Embryonic facial prominence (tissue), 1 donor: Measurements from ENCODE around the gene MYBPC3.

Experiments
- DNase-seq: peaks from one replicate; pipeline ENCODE4 v3.0.0-alpha.2; 2016; ENCODE audit errors: extremely low spot score

MYBPC3 gene

GRCh38 chr11:47384498-47384897 is 32.0 kb upstream of the MYBPC3 start:
- no peak for DNase-seq

GRCh38 chr11:47383071-47383470 is 30.6 kb upstream of the MYBPC3 start:
- DNase-seq, result no peak

DNA sequence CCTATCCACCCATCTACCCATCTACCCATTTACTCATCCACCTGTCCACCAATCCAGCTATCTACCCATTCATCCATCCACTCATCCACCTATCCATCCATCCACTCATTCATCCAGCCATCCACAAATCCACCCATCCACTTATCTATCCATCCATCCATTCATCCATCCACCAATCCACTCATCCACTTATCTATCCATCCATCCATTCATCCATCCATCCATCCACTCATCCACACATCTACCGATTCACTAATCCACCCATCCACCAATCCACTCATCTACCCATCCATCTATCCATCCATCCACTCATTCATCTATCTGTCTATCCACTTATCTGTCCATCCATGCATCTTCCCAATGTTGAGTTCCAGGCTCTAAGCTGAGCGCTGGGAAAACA is 27.6 kb upstream of the MYBPC3 start:
- no peak for DNase-seq

DNA sequence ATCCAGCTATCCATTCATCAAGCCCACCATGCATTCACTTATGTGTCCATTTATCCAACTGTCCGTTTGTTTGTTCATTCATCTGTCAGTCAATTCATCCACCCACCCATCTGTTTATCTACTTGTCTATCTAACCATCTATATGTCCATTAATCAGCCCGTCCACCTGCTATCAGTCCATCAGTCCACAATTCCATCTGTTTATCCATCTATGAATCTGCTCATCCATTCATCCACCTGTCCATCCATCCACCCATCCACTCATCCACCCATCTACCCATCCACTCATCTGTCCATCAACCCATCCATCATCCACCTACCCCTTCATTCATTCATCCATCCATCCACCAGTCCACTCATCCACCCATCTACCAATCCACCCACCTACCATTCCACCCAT is 26.8 kb upstream of the MYBPC3 start:
- DNase-seq, result no peak

DNA sequence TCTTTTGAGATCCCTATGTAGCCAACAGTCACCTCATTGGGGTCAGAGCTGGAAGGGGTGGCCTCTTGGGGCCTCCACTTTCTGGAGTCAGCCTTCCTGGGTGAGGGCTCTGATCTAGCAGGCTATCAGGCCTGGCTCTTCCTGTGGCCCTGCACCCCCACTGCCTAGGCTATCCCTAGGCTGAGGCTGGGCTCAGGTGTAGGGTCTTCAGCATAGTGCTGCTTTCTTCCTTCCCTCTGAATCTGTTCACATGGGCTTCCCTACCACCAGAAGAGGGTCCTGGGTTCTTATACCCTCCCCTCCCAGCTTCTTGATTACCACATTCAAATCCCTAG is 26.3 kb upstream of the MYBPC3 start:
- no peak for DNase-seq

DNA sequence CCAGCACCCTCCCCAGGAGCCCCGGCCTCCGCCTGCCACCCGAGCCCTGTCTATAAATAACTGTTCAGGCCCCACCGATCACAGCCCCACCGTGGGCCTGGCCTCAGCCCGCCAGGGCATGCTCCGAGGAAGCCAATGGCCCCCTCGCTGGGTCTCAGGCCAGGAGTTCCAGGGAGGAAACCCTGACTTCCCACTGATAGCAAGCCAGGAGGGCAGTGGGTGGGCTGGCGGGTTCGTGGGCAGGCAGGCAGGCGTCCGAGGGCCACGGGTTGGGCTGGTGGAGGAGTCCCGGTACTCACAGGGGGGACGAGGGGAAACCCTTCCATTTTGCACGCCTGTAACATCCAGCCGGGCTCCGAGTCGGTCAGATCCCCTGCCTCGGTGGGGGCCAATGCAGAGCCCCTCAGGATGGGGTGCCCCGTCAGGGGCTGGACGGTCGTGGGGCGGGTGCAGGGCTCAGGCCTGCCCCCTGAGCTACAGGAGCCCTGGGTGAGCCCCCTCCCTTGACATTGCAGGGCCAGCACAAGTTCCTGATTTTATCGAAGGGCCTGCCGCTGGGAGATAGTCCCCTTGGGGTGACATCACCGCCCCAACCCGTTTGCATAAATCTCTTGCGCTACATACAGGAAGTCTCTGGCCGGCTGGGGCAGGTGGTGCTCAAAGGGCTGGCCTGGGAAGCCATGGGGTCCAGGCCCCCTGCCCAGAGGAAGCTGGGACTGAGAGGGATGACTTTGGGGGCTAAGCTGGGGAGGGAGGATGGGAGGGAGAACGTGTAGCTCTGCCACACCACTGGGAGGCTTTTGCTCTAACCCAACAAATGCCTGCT is 25.7 kb upstream of the MYBPC3 start, which contains the start of gene SPI1:
TSS of gene SPI1 (minus strand) at position 538 of the 826 bp plus-strand sequence. CDS start at position 344, 194 bp downstream.
- DNase-seq, result no peak

- no peak for DNase-seq
Measured at GRCh38 chr11:47377571-47378009, 25.1 kb upstream of the MYBPC3 start.

GRCh38 chr11:47376525-47377371 is 24.2 kb upstream of the MYBPC3 start:
- DNase-seq, result no peak

DNA sequence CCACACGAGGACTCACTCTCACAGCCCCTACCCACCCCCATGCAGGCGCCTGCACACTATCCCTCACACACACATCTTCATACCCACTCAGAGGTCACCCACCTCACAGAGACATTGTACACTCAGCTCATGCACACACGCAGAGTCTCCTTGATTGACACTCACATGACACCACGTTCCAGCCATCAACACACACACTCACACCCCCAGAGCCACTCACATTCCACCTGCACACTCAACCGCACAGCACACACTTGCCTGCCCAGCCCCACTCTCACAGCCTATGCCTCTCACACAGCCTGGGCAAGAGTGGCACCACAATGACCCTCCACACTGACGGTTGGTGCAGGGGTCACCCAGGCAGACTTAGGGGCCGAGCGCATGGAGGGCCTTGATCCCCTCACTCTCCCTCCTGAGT is 23.6 kb upstream of the MYBPC3 start:
- no peak for DNase-seq

- DNase-seq, result no peak
Measured at GRCh38 chr11:47375546-47376085, 23.1 kb upstream of the MYBPC3 start.

DNA sequence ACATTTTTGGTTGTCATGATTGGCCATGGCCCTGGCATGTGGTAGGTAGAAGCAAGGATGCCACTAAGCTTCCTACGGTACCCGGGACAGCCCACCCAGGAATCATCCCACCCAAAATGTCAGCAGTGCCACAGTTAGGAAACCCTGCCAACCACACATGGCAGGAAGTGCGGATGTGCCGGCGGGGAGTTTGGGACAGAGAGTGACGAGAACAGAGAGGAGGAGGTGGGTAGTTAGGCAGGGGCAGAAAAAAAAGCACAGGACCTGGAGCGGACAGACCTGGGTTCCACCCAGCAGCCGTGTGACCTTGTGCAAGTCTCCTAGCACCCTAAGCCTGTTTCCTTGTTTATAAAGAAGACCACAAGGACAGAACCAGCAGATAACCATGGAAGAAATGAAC is 22.5 kb upstream of the MYBPC3 start:
- DNase-seq, result no peak

- no peak for DNase-seq
Measured at GRCh38 chr11:47374720-47375019, 22.2 kb upstream of the MYBPC3 start.

- DNase-seq, result no peak
Measured at GRCh38 chr11:47373876-47374719, 21.6 kb upstream of the MYBPC3 start.

- DNase-seq, result no peak
Measured at GRCh38 chr11:47372422-47372821, 19.9 kb upstream of the MYBPC3 start.

GRCh38 chr11:47369676-47370075 is 17.2 kb upstream of the MYBPC3 start:
- DNase-seq, result no peak

- DNase-seq, result no peak
Measured at GRCh38 chr11:47366020-47366490, 13.6 kb upstream of the MYBPC3 start.

GRCh38 chr11:47361419-47361818 is 8.9 kb upstream of the MYBPC3 start:
- DNase-seq, result no peak

GRCh38 chr11:47360341-47360740 is 7.8 kb upstream of the MYBPC3 start:
- no peak for DNase-seq

- no peak for DNase-seq
Measured at GRCh38 chr11:47359586-47359985, 7.1 kb upstream of the MYBPC3 start.

DNA sequence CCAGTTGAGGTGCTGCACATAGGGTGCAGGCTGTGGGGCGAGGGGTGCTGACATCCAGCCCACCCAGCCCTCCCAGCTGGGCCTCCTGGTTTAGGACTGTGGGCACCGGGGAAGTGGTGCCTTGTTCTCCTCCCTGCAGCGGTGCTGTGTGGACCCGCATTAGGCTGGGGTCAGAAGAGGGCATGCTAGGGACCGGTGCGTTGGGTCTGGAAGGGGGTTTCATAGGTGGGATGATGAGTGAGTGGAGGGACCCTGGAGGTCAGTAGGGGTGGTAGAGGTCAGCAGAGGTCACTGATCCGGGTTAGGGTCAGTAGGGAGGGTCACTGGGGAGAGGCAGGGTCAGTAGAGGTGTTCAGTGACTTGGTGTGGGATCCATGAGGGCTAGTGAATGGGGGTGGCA is 6.7 kb upstream of the MYBPC3 start:
- no peak for DNase-seq

DNA sequence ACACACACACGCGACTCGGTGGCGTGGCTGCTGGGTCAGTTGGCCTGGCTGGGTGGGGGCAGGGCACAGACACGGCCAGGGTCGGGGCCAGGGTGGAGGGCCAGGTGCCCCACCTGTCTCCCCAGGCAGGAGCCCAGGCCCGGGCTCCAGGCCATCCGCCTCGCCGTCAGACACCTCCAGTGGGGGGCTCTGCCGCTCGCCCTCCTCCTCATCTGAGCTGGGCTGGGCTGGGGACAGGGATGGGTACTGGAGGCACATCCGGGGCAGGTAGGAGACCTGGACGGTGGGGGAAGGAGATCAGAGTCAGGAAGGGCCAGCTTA is 6.2 kb upstream of the MYBPC3 start:
- DNase-seq, result no peak
